Stimulated activated CD4-positive, alpha-beta T cell treated with anti-CD3 and anti-CD28 coated beads, Interleukin-15, amount 100 ng/mL, for 24 hours (primary cell): Measurements from ENCODE around the gene UGT1A9.

Experiments
- DNase-seq: peaks from one replicate; pipeline ENCODE4 v3.0.0-alpha.2; 2020

Gene UGT1A9

DNA sequence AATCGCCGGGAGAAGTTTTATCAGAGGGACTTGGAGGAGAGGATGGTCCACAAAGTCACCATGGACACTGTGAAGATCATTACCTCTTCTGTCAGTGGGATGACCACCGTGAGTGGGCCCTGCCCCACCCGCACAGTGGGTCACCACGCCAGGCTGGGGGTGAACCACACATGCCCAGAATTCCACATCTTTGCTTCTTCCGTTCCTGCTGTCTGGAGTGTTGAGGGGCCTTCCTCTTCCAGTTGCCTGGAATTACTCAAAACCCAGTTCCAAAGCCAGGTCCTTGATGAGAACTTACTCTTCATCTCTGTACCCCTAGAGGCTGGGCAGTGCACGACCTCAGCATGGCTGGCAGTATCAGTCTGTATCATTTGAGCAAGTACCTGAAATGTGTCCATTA, 128.5 kb downstream of the UGT1A9 start:
- DNase-seq = no peak

DNA sequence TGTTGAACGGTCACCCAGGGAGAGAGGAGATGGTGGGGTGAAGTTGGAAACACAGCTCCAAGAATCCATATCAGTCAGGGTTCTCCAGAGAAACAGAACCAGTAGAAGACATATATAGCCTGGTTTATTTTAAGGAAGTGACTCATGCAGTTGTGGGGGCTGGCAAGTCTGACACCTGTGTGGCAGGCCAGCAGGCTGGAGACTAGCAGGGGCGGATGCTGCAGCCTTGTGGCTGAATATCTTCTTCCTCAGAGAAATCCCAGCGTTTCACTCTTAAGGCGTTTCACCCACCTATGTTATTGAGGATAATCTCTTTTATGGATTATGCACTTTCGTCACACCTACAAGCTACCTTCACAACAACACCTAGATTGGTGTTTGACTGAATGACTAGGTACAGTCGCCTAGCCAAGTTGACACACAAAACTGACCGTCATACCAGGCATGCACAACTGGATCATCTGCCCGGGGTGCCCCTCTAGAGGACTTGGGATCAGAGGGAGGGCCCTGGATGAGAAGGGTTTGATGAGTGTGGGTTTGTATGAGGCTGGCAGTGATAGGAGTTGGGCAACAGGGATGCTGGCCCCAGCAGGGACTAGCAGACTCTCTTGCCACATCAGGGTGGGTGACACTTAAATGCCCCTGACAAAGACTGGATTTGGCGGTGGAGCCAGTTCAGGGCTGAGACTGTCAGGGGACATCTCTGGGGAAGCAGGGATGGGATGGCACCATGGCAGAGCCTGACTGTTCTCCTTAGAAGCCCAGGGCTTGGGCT, 129.8 kb downstream of the UGT1A9 start:
- peak; percentile 22 for DNase-seq

DNA sequence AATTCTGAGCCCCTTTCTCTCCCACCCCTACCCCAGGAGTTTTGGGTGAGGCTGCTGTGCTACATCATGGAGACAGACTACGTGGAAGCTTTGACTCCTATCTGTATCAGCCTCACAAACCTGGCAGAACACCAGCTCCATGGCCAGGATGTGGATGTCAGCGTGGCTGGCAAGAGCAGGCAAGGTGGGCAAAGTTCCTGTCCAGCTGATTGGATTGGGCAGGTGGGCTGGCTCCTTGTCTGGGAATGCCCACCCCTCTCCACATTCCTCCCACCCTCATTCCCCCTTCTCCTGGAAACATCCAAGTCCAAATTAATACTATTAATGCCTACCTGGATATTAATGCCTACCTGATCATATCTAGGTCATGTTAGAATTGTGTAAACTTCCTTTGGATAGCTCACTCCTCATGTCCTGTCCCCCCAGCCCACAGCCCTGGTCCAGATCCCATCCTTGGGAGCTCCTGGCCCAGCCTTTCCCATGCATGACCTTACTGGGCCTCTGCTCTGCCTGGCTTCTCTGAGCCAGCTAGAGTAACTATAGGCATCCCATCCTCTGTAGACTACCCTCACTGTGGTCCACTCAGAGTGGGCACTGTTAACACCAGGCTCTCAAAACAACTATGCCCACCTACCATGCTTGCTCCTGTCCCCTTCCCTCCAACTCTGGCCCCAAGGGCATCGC, 130.6 kb downstream of the UGT1A9 start:
- no peak for DNase-seq

DNA sequence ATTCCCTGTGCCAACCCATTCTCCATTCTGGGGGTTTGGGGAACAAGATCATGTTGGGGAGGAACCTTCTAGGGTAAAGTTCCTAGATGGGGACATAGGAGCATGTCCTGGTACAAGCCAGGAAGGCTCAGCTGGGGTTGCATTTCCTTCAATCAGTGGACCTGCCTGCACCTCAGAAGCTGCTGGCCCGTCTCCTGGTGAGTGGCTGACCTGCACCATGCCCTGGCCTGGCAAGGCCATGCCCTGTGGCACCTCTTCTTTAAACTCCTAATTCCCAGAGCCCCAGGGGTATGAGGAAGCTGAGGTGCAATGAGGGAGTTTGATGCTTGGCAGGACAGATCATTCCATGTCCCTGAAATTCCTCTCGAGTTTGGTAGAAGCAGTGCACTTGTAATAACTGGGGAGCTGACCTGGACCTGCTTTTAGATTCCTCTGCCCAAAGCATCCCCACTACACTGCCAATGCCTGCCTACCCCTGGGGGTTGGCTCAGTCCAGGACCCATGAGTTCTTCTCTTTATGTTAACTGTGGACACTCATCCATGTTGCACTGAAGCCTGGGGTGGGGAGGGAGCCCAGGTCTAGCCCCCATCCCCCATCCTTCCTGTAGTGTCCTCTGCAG, 131.7 kb downstream of the UGT1A9 start:
- DNase-seq = no peak

DNA sequence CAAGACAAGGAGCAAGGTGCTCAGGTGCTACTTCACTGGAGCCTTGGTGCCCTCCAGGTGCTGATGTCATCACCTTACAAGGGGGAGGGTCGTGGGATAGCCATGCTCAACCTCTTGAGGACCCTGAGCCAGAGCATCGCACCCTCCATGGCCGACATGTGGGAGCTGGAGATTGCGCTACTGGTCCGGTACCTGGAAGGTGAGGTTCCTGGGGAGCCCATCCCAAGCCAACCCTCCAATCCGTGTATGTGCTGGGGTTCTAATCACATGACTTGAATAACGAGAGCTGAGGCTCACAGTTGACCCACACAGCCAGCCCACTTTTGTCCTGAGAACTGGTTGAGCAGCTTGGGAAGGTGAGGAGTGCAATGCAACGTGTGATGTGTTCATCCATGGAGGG, 132.3 kb downstream of the UGT1A9 start:
- no peak for DNase-seq

DNA sequence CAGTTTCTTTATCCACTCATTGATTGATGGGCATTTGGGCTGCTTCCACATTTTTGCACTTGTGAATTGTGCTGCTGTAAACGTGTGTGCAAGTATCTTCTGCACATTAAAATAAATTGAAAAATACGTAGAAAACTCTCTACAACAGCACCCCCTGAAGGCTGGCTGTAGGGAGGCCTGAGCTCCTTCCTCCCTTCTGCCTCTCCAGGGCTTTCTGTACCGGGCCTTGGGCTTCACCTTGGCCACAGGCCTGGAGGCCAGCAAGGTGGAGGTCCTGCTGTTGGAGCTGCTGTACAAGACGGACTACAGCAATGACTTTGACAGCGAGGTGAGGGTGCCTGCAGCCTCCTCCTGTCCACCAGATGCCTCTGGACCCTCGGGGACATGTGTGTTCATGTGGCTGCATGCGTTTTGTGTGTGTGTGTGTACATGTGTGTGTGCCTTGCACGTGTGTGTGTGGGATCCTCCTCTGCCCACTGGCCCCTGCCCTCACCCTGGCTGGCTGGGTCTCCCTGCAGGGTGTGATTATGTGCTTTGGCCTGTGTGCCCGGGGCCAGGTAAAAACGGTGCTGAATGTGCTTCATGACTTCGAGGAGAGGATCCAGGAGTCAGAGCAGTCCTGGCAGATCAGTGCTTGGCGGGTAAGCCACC, 135.6 kb downstream of the UGT1A9 start:
- no peak for DNase-seq

DNA sequence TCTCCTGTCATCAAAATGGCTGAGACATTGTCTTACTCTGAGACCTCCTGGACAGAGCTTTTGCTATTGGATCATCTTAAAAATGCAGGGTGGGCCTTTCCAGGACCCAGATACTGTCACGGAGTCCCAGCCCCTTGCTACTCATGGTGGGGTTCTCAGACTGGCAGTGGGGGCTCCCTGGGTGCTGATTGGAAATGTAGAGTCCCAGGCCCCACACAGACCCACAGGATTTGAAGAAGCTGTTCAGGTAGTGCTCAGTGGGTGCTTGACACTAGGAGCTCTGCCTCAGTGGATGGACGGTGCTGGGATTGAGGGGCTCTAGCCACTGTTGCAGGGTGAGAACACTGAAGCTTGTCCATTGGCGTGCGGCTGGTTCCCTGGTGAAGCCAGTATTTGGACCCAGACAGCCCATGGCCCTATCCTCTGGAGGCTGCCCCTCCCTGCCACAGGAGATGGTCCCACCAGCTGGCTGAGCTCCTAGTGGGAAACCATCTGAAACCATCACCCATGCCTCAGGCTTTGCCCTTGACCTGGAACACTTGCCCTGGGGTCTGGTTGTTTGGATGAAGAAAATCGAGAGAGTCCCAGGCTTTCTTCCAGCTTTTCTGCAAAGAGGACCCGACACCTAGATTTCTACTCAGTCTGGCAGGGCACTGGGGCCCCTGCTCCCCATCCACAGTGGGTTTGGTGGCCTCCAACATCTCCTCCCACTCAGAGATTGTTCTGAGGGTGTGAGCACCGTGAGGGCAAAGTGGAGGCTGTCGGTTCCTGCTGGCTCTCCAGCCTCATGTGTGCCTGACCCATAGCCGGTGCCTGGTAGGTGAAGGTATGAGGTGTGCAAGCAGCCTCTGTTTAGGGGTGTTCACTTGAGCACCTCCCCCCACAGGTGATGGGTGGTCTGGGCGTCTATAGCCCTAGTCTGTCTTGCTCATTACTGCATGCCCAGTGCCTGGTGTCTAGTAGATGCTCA, 136.6 kb downstream of the UGT1A9 start:
- DNase-seq = no peak

DNA sequence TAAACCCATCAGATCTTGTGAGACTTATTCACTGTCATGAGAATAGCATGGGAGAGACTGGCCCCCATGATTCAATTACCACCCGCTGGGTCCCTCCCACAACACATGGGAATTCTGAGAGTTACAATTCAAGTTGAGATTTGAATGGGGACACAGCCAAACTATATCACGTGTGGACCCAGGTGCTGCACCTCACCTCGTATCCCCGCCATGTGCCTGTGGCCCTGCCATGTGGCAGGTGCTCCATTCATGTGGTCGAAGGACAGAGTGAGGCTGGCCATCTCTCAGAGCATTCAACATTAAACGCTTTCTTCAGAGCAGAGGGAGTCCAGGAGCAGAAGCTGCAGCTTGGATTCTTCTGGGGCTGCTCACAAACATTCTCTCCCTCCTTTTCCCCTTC, 138.7 kb downstream of the UGT1A9 start:
- DNase-seq = no peak

DNA sequence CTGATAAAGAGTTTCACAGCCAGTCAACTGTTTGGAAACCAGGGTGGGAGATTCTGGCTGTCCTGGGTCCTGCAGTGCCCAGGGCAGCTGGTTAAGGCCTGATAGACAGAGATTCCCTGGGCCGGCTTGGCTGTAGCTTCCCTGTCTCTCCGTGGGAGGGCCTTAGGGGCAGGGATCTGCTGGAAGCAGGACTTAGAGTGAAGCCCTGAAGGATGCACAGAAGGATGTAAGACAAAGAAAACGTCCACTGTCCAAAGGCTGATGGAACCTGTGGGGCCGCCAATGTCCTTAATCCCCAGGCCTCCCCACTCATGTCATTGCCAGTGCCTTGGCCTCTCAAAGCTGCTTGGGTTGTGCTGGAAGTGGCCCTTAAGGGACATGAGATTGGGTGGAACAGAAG, 139.4 kb downstream of the UGT1A9 start:
- no peak for DNase-seq

DNA sequence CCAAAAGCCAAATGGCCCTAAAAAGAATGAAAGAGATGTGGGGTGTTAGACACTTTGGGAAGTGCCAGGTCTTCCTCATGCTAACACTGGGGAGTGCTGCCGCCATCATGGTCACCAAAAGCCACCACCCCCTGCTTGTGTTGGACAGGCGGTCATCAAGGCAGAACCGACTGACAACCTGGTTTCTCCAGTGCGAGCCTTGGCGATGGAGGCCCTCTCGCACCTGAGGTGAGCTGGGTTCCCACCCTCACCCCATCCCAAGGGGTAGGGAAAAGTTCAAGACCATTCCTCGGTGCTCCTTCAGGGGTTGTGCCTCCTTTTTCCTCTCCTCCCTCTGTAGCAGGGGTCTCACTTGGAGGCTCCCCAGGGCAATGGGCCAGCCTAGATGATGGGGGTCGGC, 140.0 kb downstream of the UGT1A9 start:
- DNase-seq = no peak

DNA sequence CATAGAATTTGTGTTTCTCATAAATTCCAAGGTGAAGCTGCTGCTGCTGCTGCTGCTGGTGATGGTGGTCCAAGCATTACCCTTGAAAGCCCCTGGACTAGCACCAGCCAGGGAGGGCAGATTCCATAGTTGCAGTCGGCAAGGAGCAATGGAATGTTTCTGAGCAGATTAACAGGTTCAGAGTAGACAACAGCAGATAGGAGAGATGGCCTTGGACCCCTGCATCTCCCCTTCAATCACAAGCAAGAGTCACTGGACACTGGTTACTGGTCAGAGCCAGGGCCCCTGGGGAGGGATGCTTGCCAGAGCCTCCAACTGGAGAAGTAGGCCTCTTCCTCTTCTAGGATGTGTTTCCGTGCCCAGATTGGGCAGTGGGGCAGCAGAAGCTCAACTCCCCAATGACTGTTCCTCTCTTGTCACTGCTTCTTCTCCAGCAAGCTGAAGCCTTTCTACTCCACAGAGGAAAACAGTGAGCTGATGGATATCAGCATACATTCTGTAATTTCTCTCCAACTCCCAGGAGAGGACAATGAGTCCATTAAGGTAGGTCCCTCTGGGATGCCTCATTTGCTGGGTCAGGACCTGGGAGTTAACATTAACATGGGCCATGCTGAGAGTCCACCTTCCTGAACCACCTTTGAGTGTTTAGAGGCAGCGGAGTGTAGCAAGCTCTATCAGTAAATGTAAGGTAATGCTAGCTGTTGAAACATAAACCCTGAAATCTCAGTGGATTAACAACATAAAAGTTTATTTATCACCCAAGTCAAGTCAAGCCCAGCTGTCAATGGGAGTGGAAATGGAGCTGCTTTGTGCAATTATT, 141.7 kb downstream of the UGT1A9 start:
- no peak for DNase-seq

DNA sequence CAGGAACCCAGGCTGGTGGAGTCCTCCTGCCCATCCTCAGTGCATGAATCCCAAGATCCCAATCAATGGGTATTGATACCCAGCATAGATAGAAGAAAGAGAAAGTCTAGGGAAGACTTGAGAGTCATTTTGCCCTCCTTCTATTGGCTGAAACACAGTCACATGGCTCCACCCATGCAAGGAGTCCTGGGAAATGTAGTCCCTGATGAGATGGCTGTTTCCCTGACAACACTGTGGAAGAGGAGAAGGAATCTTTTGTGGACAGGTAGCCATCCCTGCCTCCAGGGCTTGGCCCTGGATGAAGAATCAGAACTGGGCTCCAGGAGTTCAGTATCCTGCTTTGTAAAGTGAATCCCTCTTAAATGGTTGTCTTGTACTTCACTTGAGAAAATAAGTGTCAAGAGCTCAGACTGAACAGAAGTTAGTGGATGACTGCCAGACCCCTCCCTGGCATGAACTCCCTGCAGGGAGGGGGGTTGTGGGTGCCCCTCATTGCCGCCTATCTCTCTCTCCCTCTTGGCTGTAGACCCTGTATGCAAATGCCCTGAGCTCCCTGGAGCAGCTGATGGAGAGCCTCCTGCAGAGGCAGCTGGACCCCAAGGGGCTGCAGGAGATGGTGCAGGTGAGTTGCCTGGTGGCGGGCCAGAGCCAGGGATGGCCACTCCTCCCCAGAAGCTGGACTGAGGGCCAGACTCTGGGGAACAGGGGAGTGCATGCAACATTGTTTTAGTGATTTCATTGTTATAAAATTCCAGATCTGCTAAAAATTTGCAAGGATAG, 142.5 kb downstream of the UGT1A9 start:
- DNase-seq = no peak

DNA sequence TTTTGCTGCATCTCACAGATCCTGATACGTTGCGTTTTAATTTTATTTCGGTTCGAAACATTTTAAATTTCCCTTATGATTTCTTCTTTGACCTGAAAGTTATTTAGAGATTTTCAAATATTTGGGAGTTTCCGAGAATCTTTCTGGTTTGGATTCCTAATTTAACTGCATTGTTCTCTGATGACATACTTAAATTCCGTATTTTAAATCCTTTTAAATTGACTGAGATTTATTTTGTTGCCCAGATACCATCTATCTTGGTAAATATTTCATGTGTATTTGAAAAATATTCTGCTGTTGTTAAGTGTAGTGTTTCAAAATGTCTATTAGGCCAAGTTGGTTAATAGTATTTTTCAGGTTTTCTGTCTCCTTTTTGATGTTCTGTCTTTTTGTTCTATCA, 144.2 kb downstream of the UGT1A9 start:
- DNase-seq = no peak

DNA sequence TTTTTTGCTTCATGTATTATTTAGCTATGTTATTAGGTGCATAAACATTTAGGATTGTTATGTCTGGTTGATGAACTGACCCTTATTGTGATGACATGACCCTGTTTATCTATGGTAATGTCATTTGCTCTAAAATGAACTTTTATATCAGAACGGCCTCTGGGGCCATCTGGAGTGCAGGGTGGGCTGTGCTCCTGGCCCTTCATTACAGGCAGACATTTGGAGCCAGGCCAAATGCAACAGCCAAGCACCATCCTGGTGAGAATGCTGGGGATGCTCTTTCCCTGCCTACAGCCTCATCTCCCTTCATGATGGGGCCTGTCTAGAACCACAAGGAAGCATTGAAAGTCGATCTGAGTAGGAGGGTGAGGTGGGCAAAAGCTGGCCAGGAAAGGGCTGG, 144.6 kb downstream of the UGT1A9 start:
- DNase-seq = no peak

DNA sequence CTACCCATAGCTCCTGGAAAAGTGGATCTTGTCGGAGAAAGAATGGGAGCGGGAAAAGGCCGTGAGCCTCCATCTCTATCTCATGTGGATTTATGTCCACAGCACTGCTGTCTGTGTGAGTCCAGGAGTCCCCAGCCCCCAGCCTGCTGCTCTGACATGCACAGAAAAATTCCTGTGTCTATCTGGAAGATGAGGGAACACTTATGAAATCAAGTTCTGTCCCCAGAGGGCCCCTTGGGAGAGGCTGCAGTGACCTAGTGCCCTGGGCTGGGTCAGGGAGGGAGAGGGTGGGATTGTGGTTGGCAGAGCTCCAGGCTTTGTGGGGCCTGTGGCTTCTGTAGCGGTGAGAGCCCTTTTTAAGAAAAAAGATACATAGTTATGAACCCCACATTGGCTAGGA, 145.1 kb downstream of the UGT1A9 start:
- DNase-seq = no peak

DNA sequence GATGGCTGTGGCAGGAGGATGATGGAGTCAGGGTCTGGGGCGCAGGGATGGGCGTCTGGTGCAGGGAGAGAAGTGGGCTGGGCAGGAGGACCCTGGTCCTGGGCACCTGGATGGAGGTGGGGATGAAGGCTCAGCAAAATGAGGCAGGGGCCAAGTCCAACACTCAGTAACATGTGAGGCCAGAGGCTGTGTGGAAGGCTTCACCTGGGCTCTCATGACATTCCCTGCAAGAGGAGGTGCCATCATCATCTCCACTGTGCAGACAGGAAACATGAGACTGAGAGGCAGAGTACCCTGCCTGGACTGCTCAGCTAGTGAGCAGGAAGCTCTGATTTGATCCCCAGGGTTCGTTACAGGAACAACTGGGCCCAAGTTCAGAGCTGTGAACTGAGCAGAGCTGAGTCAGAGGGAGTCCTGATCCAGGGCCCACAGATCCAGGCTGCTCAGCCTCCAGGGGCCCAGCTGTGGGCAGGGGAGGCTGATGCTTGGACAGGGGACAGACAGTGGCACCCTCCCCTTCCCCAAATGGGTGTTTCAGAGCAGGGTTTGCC, 145.7 kb downstream of the UGT1A9 start:
- DNase-seq = no peak

DNA sequence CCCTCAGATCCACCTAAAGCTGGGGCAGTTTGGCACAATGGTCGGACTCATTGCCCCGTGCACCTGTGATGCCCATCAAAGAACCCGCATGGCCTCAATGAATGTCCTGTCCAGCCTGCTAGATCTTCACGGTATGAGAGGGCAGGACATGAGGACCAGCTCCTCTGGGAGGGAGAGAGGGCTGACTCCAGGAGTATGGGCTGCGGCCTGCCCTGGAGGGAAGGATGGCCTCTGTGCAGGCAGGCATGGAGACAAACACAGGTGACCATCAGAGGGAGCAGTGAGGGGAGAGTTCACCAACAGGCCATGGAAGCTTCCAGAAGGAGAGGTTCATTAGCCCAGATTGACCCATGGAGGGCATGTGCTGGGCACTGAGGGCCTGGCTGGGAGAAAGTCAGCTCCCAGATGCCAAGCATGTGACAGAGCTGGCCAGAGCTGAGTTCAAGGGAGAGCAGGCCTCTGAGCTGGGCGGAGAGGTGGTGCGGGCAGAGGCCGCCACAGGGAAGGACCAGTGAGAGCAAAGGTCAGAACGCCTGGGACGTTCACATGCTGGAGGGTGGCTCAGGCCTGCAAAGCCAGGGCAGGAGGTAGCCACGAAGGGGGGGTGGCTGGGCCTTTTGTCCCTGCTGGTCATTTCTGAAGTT, 146.4 kb downstream of the UGT1A9 start:
- DNase-seq = no peak

DNA sequence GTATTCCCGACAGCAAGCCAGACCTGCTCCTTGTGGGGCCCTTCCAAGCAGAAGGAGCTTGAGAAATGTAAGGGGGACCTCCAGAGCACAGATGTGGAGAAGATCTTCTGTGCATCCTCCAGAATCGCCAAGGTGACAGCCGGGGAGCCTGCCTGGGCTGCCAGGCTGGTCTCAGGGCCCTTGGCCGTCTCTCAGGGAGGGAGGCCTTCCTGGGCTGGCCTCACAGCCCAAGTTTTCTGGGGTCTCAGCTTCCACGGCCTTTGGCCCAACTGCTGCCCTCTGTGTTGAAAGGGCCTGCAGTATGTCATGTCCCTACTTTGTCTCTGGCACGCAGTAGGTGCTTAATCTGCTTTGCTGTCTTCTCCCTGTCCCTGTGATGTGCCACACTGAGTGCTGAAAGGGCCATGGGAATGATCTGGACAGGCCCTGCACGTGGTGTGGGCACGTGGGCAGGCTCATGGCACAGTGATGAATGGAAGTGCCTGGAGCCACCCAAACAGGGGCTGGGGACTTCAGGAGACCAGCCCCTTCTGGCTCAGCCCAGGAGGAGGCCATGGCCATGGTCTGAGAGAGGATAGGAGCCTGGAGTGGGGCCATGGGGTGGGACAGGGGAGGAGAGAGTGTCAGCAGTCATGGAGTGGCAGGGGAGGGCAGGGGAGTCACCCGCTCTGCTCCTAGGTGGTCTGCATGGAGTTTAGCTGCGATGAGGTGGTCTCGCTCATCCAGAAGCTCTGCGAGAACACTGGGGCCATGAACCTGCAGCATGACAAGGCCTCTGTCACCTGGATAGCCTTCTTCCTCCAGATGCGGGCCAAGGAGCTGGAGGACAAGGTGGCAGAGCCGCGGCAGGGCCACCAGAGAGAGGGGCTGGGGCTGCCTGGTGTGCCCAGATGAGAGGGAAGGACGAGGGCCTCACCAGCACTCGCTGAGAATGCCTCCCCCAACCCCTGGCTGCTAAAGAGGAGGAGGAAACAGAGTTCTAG, 147.2 kb downstream of the UGT1A9 start:
- no peak for DNase-seq
